GM21619 (cell line): ENCODE results near the gene VAPB.

Experiments
- ATAC-seq: cut with Tn5 transposase; IDR thresholded peaks from one replicate; pipeline ENCODE4 v1.9.1; 2021; ENCODE audit not compliant: unreplicated experiment

The VAPB gene

DNA sequence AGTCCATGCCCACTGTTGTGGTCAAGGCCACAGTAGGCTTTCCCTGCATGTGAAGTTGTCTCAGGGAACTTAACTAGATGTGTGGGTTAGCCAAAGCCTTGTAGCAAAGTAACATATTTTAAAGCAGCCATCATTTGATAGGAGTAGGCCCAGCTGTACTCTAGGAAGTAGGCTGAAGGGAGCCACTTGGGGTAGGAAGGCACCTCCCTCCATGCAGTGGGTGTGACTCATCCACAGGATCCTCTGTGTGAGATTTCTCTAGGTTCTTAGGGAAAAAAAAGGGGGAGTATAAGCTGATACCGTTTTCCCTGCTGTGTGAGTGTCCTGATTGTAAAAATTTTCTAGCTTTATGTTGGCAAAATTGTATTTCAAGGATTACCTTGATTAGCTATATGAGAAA is 44.7 kb downstream of the VAPB start:
- ATAC-seq: no peak

DNA sequence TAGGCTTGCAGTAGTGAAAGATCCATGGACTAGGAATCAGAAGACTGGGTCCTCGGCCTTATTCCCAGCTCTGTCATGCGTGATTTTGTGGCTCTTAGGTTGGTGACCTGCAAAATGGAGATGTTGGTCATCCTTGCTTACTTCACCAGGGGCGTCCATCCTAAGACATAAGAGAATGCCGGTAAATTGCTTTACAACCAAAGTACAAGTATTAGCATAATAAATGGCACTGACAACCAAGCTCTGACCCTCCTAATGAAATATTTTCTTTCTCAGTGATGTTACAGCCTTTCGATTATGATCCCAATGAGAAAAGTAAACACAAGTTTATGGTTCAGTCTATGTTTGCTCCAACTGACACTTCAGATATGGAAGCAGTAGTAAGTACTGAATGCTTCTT is 45.3 kb downstream of the VAPB start:
- ATAC-seq: no peak

DNA sequence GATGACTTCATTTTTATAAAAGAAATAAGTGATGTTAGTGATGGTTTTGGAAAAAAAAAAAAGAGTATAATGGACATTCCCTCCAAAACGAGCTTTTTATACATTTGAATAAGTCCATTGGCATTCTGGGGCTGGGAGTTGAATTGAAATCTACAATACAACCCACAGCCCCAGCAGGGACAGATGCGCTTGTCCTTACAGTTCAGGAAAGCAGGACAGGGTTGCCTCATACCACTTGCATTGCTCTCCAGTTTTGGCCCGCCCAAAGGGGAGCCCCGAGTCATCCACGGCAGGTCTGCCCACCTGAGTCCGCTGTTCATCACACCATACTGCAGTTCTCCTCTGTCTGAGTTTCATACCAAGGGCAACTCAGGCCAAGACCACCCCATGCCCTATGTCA is 46.2 kb downstream of the VAPB start:
- no peak for ATAC-seq

DNA sequence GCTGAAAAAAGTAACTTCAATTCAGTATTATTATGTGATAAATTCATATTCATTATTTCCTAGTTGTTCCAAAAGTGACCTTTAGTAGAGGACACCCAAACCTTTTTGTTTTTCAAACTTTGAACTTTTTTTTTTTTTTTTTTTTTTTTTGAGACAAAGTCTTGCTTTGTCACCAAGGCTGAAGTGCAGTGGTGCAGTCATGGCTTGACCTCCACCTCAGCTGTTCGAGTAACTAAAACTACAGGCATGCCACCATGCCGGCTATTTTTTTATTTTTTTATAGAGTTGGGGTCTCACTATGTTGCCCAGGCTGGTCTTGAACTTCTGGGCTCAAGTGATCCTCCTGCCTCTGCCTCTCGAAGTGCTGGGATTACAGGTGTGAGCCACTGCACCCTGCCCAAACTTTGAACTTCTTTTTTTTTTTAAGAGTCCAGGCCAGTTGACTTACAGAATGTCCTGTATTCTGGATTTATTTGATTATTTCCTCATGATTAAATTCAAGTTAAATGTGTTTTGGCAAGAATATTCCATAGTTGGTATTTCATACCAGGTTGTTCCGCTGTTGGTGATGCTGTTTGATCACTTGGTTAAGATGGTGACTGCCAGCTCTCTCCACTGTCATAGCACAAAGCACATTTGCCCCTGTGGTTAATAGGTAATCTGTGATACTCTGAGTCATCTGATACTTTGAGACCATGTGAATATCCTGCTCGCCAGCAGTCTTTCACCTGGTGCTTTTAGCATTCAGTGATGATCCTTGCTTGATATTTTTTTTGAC is 48.0 kb downstream of the VAPB start:
- peak; percentile 84 for ATAC-seq

DNA sequence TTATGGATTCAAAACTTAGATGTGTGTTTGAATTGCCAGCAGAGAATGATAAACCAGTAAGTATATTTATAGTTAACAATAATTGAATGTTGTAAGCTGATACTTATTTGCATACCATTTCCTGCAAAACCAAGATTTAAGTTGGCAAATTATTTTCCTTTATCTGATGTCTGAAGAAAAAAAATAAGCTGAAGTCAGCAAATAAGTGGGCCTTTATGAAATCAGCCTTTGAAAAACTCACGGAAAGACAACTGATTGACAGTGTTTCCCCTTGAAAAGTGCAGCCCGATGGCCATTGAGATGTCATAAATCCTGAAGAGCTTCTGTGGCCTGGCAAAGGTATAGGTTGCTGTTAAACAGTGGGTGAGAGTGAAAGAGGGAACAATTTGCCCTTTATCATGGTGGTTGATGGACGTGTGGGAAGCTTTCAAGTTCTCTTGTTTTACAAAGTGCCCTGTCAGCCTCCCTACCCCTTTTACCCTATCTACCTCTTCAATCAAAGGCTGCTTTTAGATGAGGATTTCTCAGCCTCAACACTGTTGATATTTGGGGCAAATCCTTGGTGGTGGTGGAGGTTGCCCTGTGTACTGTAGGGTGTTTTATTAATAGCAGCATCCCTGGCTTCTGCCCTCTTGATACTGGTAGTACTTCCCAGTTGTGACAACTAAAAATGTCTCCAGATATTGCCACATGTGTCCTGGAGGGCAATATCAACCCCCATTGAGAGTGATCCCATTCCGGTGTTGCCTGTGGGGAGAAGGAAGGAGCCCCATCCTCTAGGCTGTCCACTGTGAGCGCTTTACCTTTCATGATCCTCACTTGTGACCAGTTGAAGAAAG is 50.2 kb downstream of the VAPB start:
- no peak for ATAC-seq

DNA sequence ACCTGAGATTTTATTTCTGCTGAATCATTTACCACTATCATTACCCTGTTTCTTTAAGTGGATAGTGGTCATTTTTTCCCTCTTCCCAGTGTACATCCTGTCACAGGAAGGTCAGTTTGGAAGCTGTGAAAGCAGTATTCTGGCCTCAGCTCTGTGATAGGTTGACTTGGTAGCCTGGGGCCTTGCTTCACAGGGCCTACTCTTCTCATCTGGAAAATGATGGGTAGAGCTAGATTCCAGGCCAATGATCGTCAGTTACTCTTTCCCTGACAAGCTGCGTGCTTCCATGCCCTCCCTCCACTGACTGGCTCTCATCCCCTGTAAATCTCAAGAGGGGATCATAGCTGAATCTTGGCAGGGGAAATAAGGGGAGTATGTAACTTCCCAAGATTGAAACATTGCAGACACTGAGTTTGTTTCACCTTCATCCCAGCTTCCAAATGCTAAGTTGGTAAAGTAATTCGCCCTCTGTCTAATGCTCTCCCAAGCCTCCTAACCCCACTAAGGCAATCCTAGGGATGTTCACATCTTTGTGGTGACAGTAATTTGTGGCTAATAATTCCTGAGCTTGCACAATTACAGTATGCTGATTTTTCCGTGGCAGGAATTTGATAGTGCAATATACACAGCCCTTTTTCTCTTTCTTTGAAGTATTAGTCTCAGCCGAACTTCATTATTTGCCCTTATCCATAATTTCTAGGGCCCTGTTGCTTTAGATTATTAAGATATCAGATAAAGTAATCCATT is 51.2 kb downstream of the VAPB start:
- ATAC-seq: no peak

DNA sequence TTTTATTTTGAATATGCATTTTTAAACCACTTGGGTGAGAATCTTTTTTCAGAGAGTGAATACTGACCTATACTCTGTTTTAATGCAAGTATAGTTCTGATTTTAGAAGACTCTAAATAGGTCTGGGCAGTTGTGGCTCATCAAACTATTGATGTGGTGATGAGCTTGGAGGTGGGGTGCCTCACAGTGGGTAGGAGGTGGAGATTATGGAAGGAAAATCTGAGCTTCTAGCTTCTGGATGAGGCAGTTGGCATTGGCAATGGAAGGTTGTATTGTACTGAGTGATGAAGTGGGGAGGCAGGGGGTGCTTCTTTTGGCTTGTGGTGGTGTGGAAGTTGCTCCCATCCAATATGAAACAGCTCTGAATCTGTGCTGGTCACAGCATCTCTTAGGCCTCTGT is 52.7 kb downstream of the VAPB start:
- no peak for ATAC-seq

DNA sequence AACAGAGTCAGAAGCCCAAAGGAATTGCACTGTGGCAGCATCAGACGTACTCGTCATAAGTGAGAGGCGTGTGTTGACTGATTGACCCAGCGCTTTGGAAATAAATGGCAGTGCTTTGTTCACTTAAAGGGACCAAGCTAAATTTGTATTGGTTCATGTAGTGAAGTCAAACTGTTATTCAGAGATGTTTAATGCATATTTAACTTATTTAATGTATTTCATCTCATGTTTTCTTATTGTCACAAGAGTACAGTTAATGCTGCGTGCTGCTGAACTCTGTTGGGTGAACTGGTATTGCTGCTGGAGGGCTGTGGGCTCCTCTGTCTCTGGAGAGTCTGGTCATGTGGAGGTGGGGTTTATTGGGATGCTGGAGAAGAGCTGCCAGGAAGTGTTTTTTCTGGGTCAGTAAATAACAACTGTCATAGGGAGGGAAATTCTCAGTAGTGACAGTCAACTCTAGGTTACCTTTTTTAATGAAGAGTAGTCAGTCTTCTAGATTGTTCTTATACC is 55.8 kb downstream of the VAPB start:
- no peak for ATAC-seq

DNA sequence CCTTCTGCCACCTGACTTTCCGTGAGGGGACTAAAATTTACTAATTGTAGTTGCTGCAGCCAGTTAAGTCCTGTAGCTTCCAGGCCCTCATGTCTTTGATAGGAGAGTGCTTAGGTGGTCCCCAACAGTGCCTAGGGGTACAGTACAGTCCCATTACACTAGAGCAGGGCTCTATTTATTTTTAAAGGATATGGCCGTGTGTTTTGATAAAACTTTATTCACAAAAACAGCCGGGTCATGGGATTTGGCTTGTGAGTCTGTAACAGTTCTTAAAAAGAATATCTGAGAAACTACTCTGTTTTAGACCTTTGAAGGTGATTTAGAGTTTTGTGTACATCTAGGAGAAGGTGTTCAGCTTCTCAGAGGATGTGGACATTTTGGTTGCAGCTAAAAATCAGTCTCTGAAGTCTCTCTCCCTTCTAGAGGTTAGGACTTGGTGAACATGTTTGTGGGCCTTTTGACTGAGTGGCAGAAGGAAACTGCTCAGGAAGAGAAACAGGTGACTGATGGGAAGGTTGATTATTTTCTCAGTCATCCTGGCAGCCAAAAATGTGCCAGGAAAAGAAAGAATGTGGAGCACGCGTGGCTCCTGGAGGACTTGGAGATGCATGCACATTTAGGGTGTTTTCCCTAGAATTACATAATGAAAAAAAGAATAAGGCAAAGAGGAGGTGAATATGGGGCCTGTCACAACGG is 57.4 kb downstream of the VAPB start:
- ATAC-seq: no peak

DNA sequence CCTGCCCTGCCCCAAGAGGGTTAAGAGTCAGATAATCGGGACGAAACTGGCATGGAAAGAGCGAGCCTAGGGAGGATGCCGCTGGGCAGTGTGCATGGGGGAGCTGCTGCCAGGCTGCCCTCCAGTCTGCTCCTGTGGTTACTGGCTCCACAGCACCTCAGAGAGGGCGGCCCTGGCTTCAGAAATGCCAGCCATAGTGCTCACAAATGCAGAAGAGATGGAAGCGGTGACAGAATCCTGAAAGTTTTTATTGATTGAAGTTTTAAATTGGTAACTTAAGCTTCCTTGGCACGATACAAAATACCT is 57.9 kb downstream of the VAPB start:
- ATAC-seq: no peak

DNA sequence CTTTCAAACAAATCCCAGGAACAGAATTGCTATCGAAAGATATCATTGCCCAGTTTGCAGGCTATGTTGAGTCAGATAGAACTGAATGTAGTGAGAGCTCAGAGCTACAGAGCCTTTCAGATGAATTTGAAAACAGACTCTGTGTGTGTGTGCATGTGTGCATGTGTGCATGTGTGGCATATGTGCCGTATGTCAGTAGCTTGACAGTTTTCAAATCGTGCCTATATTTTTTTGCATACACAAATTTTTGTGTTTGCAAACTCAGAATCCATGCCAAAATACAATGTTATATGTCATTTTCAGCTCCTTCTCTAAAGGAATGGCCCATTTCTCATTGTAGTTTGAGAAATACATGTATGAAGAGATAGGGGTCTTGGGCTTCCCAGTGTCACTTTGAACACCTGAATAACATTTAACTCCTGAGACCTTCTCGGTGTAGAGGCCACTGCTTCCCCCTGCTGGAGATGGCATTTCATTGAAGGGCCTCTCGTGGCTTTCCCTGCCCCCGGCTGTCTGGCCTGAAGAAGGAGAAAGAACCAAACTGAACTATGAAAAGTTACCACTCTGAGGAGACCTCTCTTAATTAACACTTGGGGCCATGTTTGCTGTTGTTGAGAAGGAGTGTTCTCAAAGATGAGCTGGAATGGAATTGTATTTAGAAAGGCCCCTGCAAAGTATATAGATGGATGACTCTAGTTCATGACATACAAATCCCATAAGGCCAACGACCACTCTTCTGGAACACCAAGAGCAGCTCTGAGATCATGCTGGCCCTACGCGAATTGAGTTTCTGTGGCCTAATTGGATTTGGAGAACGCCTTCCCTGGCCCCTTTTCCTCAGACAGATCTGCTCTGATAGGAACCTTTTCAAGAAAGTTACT is 58.7 kb downstream of the VAPB start:
- ATAC-seq: no peak

DNA sequence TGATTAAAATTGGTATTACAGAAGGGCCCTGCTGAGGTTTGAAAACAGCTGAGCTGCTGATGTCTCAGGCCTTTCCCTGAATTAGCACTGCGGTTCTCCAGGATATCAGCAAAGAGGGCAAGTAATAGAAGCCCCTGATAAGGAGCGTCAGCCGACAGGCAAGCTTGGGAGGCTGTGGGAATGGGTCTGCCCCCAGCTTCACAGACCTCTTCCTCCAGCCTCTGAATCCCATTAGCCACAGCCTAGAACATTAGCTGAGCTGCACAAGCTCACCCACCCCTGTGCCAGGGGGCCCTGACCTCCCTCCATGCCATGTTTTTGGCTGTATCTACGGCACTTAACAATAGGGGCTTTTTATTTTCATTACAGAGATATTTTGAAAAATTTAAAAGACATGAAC is 59.9 kb downstream of the VAPB start:
- ATAC-seq: no peak

DNA sequence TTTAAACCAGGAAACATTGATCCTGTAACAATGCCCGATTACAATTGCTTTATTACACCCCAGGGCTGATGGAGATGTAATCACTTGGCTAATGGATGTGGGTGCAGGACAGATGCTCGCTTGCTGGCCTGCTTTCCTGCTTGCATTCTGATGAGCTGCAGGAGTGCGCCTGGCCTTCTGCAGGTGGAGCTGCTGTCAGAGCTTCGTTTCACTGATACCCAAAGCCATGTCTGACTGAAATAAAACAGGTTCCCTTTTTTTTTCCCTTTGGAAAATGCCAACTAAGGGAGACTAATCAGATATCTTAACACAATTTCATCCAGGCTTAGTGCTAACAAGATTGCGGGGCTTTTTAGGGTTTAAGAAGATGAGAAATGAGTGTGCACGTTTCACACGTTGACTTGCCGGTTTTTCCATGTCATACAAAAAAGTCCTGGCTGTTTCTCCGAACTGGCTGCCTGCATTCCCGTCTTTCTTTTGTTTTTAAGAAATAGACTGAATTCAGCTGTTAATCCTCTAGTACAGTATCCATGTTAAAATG is 60.7 kb downstream of the VAPB start:
- ATAC-seq: no peak

DNA sequence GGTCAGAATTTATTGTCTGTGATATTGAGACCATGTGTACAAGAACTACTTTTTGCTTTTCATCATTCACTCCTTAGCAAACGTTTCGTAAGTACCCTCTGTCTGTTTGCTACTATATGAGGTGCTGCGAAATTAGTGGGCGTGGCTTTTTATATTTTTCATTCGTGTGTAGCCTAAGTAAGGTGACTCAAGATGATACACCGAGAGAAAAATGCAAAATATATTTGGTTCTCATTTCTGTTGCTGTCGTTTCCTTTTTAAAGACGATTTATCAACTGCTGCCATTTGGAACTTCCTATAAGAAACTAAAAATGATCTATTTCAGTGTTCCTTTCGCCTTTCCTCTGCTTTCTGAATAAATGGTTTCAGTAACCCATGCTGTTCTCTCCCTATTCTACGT is 61.2 kb downstream of the VAPB start:
- peak; percentile 61 for ATAC-seq

DNA sequence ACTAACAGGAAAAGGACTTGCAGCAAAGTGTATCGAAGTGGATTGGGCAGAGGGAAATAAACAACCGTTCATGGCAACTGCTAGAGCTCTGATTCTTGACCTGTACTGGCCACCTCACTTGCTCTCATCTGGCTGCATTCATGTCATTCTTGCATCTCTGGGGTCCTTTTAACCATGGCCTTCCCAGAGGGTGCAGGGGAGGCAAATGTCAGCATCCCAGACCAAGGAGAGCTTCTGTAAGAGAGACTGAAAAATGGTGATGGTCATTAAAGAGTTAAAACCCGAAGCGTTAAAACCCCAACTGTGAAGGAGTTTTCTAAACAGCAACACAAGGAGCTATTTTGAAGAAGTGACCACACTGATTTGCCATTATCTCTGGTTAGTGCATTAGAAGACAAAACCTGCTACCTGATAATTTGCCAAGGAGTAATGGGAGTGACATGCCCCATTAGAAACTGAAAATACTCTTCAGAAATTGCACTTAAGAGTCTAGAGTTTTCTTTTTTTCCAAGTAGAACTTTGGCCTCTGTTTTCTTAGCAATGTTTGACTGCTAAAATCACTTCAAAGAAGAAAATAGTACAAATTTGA is 63.7 kb downstream of the VAPB start:
- ATAC-seq: no peak

DNA sequence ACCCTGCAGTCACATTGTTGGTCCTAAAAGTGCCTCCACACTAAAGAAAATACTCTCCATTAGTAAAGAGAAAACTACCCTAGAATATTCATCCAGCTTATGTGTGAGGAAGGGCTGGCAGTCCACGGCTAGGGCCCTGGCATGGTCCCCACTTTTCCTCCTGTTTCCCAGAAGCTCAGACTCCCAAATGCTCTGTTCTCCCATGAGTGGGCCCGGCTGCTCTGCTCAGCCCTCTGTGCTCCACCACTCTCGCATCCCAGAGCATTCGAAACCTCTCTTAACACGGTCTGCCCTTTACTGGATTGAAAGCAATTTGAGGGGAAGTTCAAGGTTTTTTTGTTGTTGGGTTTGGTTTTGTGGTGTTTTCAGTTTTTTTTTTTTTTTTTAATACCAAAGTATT is 64.4 kb downstream of the VAPB start:
- ATAC-seq: no peak

DNA sequence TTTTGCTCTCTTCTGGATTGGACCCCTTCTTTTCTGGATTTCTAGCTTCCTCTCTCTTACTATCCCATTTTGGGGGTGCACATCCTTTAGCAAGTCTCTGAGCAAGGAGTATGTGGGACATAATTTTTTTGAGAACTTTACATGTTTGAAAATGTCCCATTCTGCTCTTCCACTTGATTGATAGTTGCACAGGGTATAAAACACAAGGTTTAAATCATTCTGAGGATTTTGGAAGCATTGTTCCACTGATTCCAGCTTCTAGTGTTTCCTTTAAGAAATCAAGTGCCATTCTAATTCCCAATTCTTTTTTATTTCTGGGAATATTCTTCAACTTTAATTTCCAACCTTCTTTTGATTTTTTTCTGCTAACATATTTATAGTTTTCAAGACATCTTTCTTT is 65.4 kb downstream of the VAPB start:
- no peak for ATAC-seq

DNA sequence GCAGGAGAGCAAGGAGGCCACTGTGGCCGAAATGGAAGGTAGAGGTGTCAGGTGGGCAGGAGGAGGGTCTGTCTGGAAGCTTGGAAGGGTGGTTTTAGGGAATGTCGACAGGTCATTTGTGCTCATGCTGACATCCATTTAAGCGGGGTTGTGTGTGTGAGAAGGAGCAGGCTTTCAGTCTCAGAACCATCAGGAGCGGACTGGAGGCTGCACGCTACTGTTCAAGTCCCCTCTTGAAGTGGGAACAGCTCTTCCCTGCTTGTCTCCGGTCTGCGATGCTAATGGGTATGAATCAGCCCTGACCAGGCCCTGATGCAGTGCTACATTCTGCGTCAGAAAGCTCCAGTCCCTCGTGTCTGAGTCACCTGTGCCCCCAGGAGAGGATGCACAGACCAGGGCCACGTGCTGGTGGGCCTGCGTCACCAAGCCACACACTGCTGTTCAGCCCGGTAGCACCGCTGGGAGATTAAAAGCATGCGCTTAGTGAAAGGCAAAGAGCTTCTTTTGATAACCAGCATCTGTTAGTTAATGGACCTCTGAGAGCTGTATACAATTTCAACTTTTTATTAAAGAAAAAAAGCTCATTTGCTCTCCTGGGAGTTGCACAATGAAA is 68.2 kb downstream of the VAPB start:
- no peak for ATAC-seq
